ENCODE data around the gene RCN2. TPM values are rescaled to one million over a fixed set of nuclear protein-coding genes. Genes with fewer than 3 reads are reported as not detected.

Gene RCN2
- total and polyA plus RNA-seq, 2 donors (not counting 3 experiments of a cell fraction or from before 2014, with no cell fraction given): 45.2 to 71.9 TPM

DNA sequence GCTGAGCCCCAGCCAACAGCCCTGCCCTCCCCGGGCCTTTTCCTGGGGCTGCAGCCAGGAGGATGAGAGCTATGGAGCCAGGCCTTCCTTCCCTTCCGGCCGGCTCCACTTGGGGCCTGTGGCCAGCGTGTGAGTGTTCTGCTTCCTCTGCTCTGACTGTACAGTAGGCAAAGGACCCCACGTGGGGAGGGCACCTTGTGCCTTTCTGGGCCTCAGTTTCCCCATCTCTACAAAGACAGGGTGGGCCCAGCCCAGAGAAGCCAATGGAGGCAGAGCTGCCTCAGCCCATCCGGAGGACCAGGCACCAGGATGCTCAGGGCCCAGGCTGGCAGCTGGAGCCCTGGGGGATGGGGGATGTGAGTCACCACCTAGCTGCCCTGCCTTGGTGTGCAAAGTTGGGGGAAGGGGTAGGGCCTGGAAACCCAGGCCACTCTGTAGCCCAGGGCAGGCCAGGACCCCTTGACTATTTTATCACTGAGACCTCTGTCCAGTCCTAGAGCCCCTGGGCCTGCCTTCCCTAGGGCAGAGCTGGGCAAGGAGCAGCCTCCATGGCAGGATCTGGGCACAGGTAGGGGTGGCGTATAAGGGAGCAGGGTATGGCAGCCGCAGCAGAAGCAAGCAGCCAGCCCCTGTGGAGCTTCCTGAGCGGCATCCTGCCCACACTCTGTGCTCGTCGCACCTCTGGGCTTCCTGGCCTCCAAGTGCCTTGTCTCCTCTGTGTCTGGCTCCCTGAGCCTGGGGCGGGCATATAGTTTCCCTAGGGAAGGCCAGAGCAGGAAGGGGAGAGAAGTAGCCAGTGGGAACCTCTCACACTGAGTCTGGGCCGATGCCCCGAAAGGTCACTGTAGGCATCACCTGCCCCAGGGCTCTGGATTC, 65.2 kb downstream of the RCN2 start:
- no peaks in the 10 kb centered on the region for H3K9me3 ChIP-seq (replicated peaks; ENCODE audit: control insufficient read depth, insufficient read depth, low read length)
- H3K9ac ChIP-seq (replicated peaks; ENCODE audit: extremely low read depth, insufficient read depth, low read length): peak overlapping the region; percentile 1
- no peaks in the 10 kb centered on the region for H3K36me3 ChIP-seq (ENCODE audit: control insufficient read depth in 2 of 2, extremely low read depth in 1 of 2, insufficient read depth in 2 of 2, low read length in 2 of 2)
- no peak overlapping the region for H3K4me2 ChIP-seq (ENCODE audit: insufficient read depth, low read length)
- no peak overlapping the region for H3K27ac ChIP-seq (ENCODE audit: insufficient read depth, low read depth, low read length)
- H3K4me3 ChIP-seq (replicated peaks in 1 of 3; ENCODE audit: insufficient read depth in 1 of 3, low read depth in 1 of 3, low read length in 3 of 3): no peak overlapping the region
- H4K20me1 ChIP-seq (replicated peaks; ENCODE audit: control insufficient read depth, extremely low read depth, insufficient read depth, low read length): no peaks in the 10 kb centered on the region
- H3K27me3 ChIP-seq (ENCODE audit: control insufficient read depth in 2 of 2, insufficient read depth in 2 of 2, low read length in 2 of 2): no peaks in the 10 kb centered on the region
- H3K4me1 ChIP-seq (ENCODE audit: control insufficient read depth, extremely low read depth, insufficient read depth, low read length): peaks cover 10% of the 10 kb centered on the region
- CTCF ChIA-PET: interaction anchor here (1.1 to 2.3 kb wide), 6 partner anchors 10 to 811 kb away, joined by 3 to 8 read pairs (median 4); no protein-coding TSS in a partner anchor
- BruUV-seq (replicated peaks): no TSS peak
- no peaks in the 10 kb centered on the region for H3K9me1 ChIP-seq (replicated peaks; ENCODE audit: control insufficient read depth, extremely low read depth, insufficient read depth, low read length)
- H2AFZ ChIP-seq (ENCODE audit: low read depth, low read length): peak overlapping the region; percentile 50
- dilution Hi-C loops (cut with MboI; ENCODE audit: extremely low pct_ligation_motif_present, low sequenced_read_pairs) (no loop called here), intact Hi-C loops (cut with micrococcal nuclease) (no loop called here)
- peak; percentile 60 for DNase-seq (ENCODE audit: low read depth, low spot score)
- TF ChIP-seq POLR2AphosphoS5 (IDR thresholded peaks at IDR 0.05; ENCODE audit: insufficient read depth, low read depth, low read length) (no peak), FOS (IDR thresholded peaks at IDR 0.05; ENCODE audit: borderline replicate concordance, insufficient read depth, low read length) (peak; percentile 71), EZH2 (IDR thresholded peaks at IDR 0.05; ENCODE audit: borderline replicate concordance, low read depth, low read length, severe bottlenecking) (no peak)
- no peaks in the 10 kb centered on the region for H3K79me2 ChIP-seq (ENCODE audit: control insufficient read depth, insufficient read depth, low read length)
- POLR2A ChIA-PET: interaction anchor here (0.6 kb wide), 1 partner anchor 643 kb away, joined by 3 read pairs; no protein-coding TSS in a partner anchor
- FAIRE-seq: peak; percentile 69

DNA sequence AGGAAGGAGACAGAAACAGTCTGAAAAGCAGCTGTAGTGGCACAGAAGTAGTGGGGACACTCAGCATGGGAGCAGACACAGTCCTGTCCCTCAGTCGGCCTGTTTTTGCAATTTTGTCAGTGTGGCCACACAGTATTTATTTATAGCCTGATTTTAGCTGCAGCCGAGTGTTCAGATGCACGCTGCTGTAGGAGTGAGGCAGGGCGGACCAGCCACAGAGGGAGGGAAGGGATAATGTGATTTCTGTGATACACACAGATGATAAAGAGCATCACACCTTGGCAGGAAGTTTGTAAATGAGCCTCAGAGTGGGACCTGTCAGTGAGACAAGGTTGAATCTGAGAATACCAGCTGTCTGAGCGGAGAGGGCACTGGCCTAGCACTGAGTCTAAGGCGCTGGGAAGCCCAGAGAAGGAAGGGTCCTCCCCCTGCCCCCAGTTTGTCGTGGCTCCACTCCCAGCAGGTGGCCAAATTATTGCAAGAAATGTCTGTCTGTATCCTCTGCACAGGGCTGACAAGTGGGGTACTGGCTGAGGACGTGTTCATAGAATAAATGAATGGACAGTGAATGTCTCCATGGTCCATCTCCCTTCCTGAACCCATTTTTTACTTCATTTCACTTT, 67.2 kb downstream of the RCN2 start:
- dilution Hi-C loops (cut with MboI; ENCODE audit: extremely low pct_ligation_motif_present, low sequenced_read_pairs) (no loop called here), intact Hi-C loops (cut with micrococcal nuclease) (no loop called here)
- H4K20me1 ChIP-seq (replicated peaks; ENCODE audit: control insufficient read depth, extremely low read depth, insufficient read depth, low read length): no peaks in the 10 kb centered on the region
- H3K9me3 ChIP-seq (replicated peaks; ENCODE audit: control insufficient read depth, insufficient read depth, low read length): no peaks in the 10 kb centered on the region
- POLR2A ChIA-PET: no interaction called here
- no peak overlapping the region for H3K4me2 ChIP-seq (ENCODE audit: insufficient read depth, low read length)
- H3K9ac ChIP-seq (replicated peaks; ENCODE audit: extremely low read depth, insufficient read depth, low read length): no peak overlapping the region
- no peaks in the 10 kb centered on the region for H3K9me1 ChIP-seq (replicated peaks; ENCODE audit: control insufficient read depth, extremely low read depth, insufficient read depth, low read length)
- no peak for FAIRE-seq
- H3K4me1 ChIP-seq (ENCODE audit: control insufficient read depth, extremely low read depth, insufficient read depth, low read length): peaks cover 10% of the 10 kb centered on the region
- no peaks in the 10 kb centered on the region for H3K36me3 ChIP-seq (ENCODE audit: control insufficient read depth in 2 of 2, extremely low read depth in 1 of 2, insufficient read depth in 2 of 2, low read length in 2 of 2)
- TF ChIP-seq, protein P1, sequence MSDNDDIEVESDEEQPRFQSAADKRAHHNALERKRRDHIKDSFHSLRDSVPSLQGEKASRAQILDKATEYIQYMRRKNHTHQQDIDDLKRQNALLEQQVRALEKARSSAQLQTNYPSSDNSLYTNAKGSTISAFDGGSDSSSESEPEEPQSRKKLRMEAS (IDR thresholded peaks at IDR 0.05; ENCODE audit: insufficient read depth, insufficient read length): no peak
- TF ChIP-seq FOS (IDR thresholded peaks at IDR 0.05; ENCODE audit: borderline replicate concordance, insufficient read depth, low read length) (no peak), JUN (IDR thresholded peaks at IDR 0.05; ENCODE audit: borderline replicate concordance, insufficient read depth, insufficient read length, low read depth) (no peak), POLR2A (IDR thresholded peaks at IDR 0.05; ENCODE audit: low read depth, low read length) (no peak), POLR2AphosphoS5 (IDR thresholded peaks at IDR 0.05; ENCODE audit: insufficient read depth, low read depth, low read length) (no peak), EZH2 (IDR thresholded peaks at IDR 0.05; ENCODE audit: borderline replicate concordance, low read depth, low read length, severe bottlenecking) (no peak), MYC (IDR thresholded peaks at IDR 0.05; ENCODE audit: low read depth, low read length) (no peak), GATA2 (IDR thresholded peaks at IDR 0.05; ENCODE audit: insufficient read depth, insufficient read length, low read depth, low read length) (no peak)
- TF ChIP-seq, protein P2, sequence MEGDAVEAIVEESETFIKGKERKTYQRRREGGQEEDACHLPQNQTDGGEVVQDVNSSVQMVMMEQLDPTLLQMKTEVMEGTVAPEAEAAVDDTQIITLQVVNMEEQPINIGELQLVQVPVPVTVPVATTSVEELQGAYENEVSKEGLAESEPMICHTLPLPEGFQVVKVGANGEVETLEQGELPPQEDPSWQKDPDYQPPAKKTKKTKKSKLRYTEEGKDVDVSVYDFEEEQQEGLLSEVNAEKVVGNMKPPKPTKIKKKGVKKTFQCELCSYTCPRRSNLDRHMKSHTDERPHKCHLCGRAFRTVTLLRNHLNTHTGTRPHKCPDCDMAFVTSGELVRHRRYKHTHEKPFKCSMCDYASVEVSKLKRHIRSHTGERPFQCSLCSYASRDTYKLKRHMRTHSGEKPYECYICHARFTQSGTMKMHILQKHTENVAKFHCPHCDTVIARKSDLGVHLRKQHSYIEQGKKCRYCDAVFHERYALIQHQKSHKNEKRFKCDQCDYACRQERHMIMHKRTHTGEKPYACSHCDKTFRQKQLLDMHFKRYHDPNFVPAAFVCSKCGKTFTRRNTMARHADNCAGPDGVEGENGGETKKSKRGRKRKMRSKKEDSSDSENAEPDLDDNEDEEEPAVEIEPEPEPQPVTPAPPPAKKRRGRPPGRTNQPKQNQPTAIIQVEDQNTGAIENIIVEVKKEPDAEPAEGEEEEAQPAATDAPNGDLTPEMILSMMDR (IDR thresholded peaks at IDR 0.05; ENCODE audit: extremely low read depth in 1 of 2, insufficient read depth in 1 of 2, low read depth in 1 of 2, low read length in 2 of 2): no peak
- H3K79me2 ChIP-seq (ENCODE audit: control insufficient read depth, insufficient read depth, low read length): no peaks in the 10 kb centered on the region
- DNase-seq (ENCODE audit: low read depth, low spot score): no peak
- H3K27me3 ChIP-seq (ENCODE audit: control insufficient read depth in 2 of 2, insufficient read depth in 2 of 2, low read length in 2 of 2): no peaks in the 10 kb centered on the region
- no peak overlapping the region for H3K4me3 ChIP-seq (replicated peaks in 1 of 3; ENCODE audit: insufficient read depth in 1 of 3, low read depth in 1 of 3, low read length in 3 of 3)
- CTCF ChIA-PET: interaction anchor here (1.0 to 1.4 kb wide), 8 partner anchors 8 to 36 kb away, joined by 3 to 6 read pairs (median 3); no protein-coding TSS in a partner anchor
- H3K27ac ChIP-seq (ENCODE audit: insufficient read depth, low read depth, low read length): no peak overlapping the region
- BruUV-seq (replicated peaks): no TSS peak
- no peak overlapping the region for H2AFZ ChIP-seq (ENCODE audit: low read depth, low read length)
